HEK293 (cell line): ENCODE data around the gene UST.

Experiments used
- CTCF ChIA-PET: fragments of 350-600 bp; formaldehyde crosslinking; extraction: SDS; loops from one replicate; lab custom pipeline; 2021; ENCODE audit warnings: antibody characterized with exemption; lab: Yijun Ruan, JAX
- POLR2A ChIA-PET: fragments of 300-600 bp; formaldehyde crosslinking; extraction: SDS; loops from one replicate; lab custom pipeline; 2020; ENCODE audit warnings: antibody characterized with exemption, inconsistent platforms; lab: Yijun Ruan, JAX
- H3K27ac ChIP-seq: fragments of 200-500 bp; sonication (Bioruptor generic); 2 replicates; pipeline ENCODE4 v1.5.1; 2014; ENCODE audit warnings: low read depth, low read length, control low read depth, inconsistent platforms; ENCODE audit errors: extremely low read depth
- H3K36me3 ChIP-seq, 2 experiments: fragments of 200-500 bp in 1 of 2; sonication (Bioruptor generic) in 1 of 2; 1 replicate in 1 of 2; 2 replicates in 1 of 2; pipeline ENCODE4 v1.5.1; 2014 to 2017; ENCODE audit warnings: inconsistent platforms in 2 of 2, low read length in 2 of 2; ENCODE audit not compliant: control insufficient read depth in 2 of 2, insufficient read depth in 1 of 2
- H3K4me1 ChIP-seq: fragments of 200-500 bp; sonication (Bioruptor generic); 2 replicates; pipeline ENCODE4 v1.5.1; 2014; ENCODE audit warnings: mild to moderate bottlenecking, low read length, inconsistent platforms; ENCODE audit not compliant: control insufficient read depth, insufficient read depth
- H3K4me3 ChIP-seq: 2 replicates; pipeline ENCODE4 v1.5.1; 2011; ENCODE audit warnings: low read depth, mild to moderate bottlenecking, control low read depth, low read length, moderate library complexity
- H3K9me3 ChIP-seq: fragments of 200-500 bp; sonication (Bioruptor generic); 2 replicates; pipeline ENCODE4 v1.5.1; 2014; ENCODE audit warnings: low read depth, low read length, inconsistent platforms; ENCODE audit not compliant: control insufficient read depth, insufficient read depth
- HOXA7 ChIP-seq: sonication (generic); formaldehyde crosslinking; IDR thresholded peaks from 2 replicates; pipeline ENCODE4 v1.8.1; 2022; ENCODE audit warnings: missing genetic modification reagents, borderline replicate concordance
- IKZF3 ChIP-seq: fragments of 450-650 bp; IDR thresholded peaks from 2 replicates; pipeline ENCODE4 v1.5.0; 2018; ENCODE audit warnings: missing biosample characterization, mild to moderate bottlenecking, missing genetic modification characterization, moderate library complexity
- OSR2 ChIP-seq: fragments of 450-650 bp; formaldehyde crosslinking; IDR thresholded peaks from 2 replicates; pipeline ENCODE4 v1.5.1; 2016; ENCODE audit warnings: missing biosample characterization, missing genetic modification characterization
- PRDM1 ChIP-seq: fragments of 450-650 bp; formaldehyde crosslinking; IDR thresholded peaks from 2 replicates; pipeline ENCODE4; 2016; ENCODE audit warnings: missing biosample characterization, missing genetic modification characterization
- SP7 ChIP-seq: fragments of 450-650 bp; formaldehyde crosslinking; IDR thresholded peaks from 2 replicates; pipeline ENCODE4 v1.5.1; 2016; ENCODE audit warnings: missing biosample characterization, missing genetic modification characterization
- TRIM28 ChIP-seq: IDR thresholded peaks from 2 replicates; pipeline ENCODE4 v1.6.1; 2011; ENCODE audit warnings: low read length, control low read depth, borderline replicate concordance
- ZBTB17 ChIP-seq: fragments of 450-650 bp; formaldehyde crosslinking; IDR thresholded peaks from 2 replicates; pipeline ENCODE4 v1.5.1; 2016; ENCODE audit warnings: missing biosample characterization, missing genetic modification characterization
- ZIC2 ChIP-seq: fragments of 450-650 bp; formaldehyde crosslinking; IDR thresholded peaks from 2 replicates; pipeline ENCODE4 v1.5.1; 2016; ENCODE audit warnings: missing biosample characterization, missing genetic modification characterization
- ZNF121 ChIP-seq: fragments of 450-650 bp; formaldehyde crosslinking; IDR thresholded peaks from 2 replicates; pipeline ENCODE4 v1.5.1; 2016; ENCODE audit warnings: missing biosample characterization, missing genetic modification characterization
- ZNF132 ChIP-seq: fragments of 450-650 bp; formaldehyde crosslinking; IDR thresholded peaks from 2 replicates; pipeline ENCODE4 v1.5.1; 2017; ENCODE audit warnings: missing biosample characterization, missing genetic modification characterization, borderline replicate concordance
- ZNF416 ChIP-seq: fragments of 450-650 bp; formaldehyde crosslinking; IDR thresholded peaks from 2 replicates; pipeline ENCODE4 v1.5.1; 2016; ENCODE audit warnings: missing biosample characterization, missing genetic modification characterization
- ZNF510 ChIP-seq: fragments of 450-650 bp; formaldehyde crosslinking; IDR thresholded peaks from 2 replicates; pipeline ENCODE4 v1.5.1; 2018; ENCODE audit warnings: mild to moderate bottlenecking, missing genetic modification characterization, missing biosample characterization; ENCODE audit not compliant: insufficient replicate concordance
- ZNF548 ChIP-seq: fragments of 450-650 bp; formaldehyde crosslinking; IDR thresholded peaks from 2 replicates; pipeline ENCODE4 v1.5.1; 2016; ENCODE audit warnings: missing biosample characterization, missing genetic modification characterization
- ZNF561 ChIP-seq: fragments of 450-650 bp; IDR thresholded peaks from 2 replicates; pipeline ENCODE4 v1.5.1; 2018; ENCODE audit warnings: missing biosample characterization, missing genetic modification characterization, borderline replicate concordance
- ZNF629 ChIP-seq: fragments of 450-650 bp; formaldehyde crosslinking; IDR thresholded peaks from 2 replicates; pipeline ENCODE4 v1.5.1; 2017; ENCODE audit warnings: missing biosample characterization, missing genetic modification characterization
- ZNF660 ChIP-seq: fragments of 450-650 bp; IDR thresholded peaks from 2 replicates; pipeline ENCODE4 v1.5.1; 2018; ENCODE audit warnings: missing biosample characterization, mild to moderate bottlenecking, missing genetic modification characterization
- ZNF843 ChIP-seq: fragments of 450-650 bp; formaldehyde crosslinking; IDR thresholded peaks from 2 replicates; pipeline ENCODE4 v1.5.1; 2016; ENCODE audit warnings: missing biosample characterization, missing genetic modification characterization
- TF ChIP-seq, protein P1 (sequence below): fragments of 450-650 bp; formaldehyde crosslinking; IDR thresholded peaks from 2 replicates; pipeline ENCODE4 v1.5.1; 2016; ENCODE audit warnings: missing biosample characterization, missing genetic modification characterization
- TF ChIP-seq, protein P2 (sequence below): fragments of 450-650 bp; formaldehyde crosslinking; IDR thresholded peaks from 2 replicates; pipeline ENCODE4 v1.5.1; 2016; ENCODE audit warnings: missing biosample characterization, missing genetic modification characterization, borderline replicate concordance
- TF ChIP-seq, protein P3 (sequence below): fragments of 450-650 bp; IDR thresholded peaks from 2 replicates; pipeline ENCODE4 v1.5.1; 2018; ENCODE audit warnings: missing biosample characterization, mild to moderate bottlenecking, missing genetic modification characterization
- TF ChIP-seq, protein P4 (sequence below): fragments of 450-650 bp; formaldehyde crosslinking; IDR thresholded peaks from 2 replicates; pipeline ENCODE4 v1.5.1; 2017; ENCODE audit warnings: missing biosample characterization, mild to moderate bottlenecking, missing genetic modification characterization, moderate library complexity
- TF ChIP-seq, protein P5 (sequence below): fragments of 450-650 bp; formaldehyde crosslinking; IDR thresholded peaks from 2 replicates; pipeline ENCODE4 v1.5.1; 2017; ENCODE audit warnings: missing biosample characterization, missing genetic modification characterization

UST gene

DNA sequence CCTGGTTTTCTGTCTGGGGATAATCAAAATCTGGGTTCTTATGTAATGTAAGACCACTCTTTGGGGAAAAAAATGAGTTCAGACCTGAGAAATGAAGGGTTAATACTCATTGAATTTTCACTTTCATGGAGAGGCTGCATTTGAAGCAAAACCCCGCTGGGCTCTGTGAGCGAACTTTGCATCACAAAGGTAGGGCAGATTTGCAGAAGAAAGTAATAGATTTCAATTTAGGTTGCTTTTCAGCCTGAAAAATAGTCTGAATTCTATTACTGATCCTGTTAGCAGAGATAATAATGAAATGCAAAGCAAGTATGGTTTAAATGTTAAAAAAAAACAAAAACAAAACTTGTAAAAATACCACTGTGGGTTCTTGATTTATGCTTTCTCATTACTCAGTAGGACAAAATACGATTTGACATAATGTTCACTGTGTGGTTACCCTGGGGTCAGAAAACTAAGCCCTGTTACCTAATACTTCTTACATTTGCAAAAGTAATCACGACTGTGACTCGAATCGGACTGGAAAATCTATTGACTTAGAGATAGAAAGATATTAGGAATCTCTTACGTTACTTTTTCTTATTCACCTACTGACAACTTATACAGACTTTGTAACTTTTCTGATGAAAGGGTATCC, 72.2 kb downstream of the UST start:
- TF ChIP-seq OSR2 (tag by site-specific recombination): peak; percentile 53
- peak; percentile 62 for TF ChIP-seq PRDM1 (tag by site-specific recombination)
- peak; percentile 45; the same call in 1 of the 2 replicates for TF ChIP-seq ZNF561
- no peak for TF ChIP-seq HOXA7
- no peak for TF ChIP-seq ZNF548 (tag by site-specific recombination)
- TF ChIP-seq, protein P1, sequence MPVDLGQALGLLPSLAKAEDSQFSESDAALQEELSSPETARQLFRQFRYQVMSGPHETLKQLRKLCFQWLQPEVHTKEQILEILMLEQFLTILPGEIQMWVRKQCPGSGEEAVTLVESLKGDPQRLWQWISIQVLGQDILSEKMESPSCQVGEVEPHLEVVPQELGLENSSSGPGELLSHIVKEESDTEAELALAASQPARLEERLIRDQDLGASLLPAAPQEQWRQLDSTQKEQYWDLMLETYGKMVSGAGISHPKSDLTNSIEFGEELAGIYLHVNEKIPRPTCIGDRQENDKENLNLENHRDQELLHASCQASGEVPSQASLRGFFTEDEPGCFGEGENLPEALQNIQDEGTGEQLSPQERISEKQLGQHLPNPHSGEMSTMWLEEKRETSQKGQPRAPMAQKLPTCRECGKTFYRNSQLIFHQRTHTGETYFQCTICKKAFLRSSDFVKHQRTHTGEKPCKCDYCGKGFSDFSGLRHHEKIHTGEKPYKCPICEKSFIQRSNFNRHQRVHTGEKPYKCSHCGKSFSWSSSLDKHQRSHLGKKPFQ: 0 out of 2 replicates have a peak, but pooled peaks have one; percentile 14
- peak; percentile 90 for TF ChIP-seq ZNF660 (tag by site-specific recombination)
- TF ChIP-seq ZNF843: peak; percentile 66; the same call in 1 of the 2 replicates
- peak; percentile 47 for TF ChIP-seq ZBTB17 (tag by site-specific recombination)
- TF ChIP-seq TRIM28: peak; percentile 36; the same call in 1 of the 2 replicates
- TF ChIP-seq, protein P2, sequence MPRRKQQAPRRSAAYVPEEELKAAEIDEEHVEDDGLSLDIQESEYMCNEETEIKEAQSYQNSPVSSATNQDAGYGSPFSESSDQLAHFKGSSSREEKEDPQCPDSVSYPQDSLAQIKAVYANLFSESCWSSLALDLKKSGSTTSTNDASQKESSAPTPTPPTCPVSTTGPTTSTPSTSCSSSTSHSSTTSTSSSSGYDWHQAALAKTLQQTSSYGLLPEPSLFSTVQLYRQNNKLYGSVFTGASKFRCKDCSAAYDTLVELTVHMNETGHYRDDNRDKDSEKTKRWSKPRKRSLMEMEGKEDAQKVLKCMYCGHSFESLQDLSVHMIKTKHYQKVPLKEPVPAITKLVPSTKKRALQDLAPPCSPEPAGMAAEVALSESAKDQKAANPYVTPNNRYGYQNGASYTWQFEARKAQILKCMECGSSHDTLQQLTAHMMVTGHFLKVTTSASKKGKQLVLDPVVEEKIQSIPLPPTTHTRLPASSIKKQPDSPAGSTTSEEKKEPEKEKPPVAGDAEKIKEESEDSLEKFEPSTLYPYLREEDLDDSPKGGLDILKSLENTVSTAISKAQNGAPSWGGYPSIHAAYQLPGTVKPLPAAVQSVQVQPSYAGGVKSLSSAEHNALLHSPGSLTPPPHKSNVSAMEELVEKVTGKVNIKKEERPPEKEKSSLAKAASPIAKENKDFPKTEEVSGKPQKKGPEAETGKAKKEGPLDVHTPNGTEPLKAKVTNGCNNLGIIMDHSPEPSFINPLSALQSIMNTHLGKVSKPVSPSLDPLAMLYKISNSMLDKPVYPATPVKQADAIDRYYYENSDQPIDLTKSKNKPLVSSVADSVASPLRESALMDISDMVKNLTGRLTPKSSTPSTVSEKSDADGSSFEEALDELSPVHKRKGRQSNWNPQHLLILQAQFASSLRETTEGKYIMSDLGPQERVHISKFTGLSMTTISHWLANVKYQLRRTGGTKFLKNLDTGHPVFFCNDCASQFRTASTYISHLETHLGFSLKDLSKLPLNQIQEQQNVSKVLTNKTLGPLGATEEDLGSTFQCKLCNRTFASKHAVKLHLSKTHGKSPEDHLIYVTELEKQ: peak; percentile 38; the same call in 1 of the 2 replicates
- TF ChIP-seq ZNF416 (tag by site-specific recombination): no peak
- TF ChIP-seq, protein P3, sequence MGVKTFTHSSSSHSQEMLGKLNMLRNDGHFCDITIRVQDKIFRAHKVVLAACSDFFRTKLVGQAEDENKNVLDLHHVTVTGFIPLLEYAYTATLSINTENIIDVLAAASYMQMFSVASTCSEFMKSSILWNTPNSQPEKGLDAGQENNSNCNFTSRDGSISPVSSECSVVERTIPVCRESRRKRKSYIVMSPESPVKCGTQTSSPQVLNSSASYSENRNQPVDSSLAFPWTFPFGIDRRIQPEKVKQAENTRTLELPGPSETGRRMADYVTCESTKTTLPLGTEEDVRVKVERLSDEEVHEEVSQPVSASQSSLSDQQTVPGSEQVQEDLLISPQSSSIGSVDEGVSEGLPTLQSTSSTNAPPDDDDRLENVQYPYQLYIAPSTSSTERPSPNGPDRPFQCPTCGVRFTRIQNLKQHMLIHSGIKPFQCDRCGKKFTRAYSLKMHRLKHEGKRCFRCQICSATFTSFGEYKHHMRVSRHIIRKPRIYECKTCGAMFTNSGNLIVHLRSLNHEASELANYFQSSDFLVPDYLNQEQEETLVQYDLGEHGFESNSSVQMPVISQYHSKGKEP (tag by site-specific recombination): peak; percentile 29; the same call in 1 of the 2 replicates
- TF ChIP-seq, protein P4, sequence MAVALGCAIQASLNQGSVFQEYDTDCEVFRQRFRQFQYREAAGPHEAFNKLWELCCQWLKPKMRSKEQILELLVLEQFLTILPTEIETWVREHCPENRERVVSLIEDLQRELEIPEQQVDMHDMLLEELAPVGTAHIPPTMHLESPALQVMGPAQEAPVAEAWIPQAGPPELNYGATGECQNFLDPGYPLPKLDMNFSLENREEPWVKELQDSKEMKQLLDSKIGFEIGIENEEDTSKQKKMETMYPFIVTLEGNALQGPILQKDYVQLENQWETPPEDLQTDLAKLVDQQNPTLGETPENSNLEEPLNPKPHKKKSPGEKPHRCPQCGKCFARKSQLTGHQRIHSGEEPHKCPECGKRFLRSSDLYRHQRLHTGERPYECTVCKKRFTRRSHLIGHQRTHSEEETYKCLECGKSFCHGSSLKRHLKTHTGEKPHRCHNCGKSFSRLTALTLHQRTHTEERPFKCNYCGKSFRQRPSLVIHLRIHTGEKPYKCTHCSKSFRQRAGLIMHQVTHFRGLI: no peak
- no peak for TF ChIP-seq SP7 (tag by site-specific recombination)
- TF ChIP-seq ZIC2: peak; percentile 28; the same call in 1 of the 2 replicates
- TF ChIP-seq, protein P5, sequence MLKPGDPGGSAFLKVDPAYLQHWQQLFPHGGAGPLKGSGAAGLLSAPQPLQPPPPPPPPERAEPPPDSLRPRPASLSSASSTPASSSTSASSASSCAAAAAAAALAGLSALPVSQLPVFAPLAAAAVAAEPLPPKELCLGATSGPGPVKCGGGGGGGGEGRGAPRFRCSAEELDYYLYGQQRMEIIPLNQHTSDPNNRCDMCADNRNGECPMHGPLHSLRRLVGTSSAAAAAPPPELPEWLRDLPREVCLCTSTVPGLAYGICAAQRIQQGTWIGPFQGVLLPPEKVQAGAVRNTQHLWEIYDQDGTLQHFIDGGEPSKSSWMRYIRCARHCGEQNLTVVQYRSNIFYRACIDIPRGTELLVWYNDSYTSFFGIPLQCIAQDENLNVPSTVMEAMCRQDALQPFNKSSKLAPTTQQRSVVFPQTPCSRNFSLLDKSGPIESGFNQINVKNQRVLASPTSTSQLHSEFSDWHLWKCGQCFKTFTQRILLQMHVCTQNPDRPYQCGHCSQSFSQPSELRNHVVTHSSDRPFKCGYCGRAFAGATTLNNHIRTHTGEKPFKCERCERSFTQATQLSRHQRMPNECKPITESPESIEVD: peak; percentile 94
- TF ChIP-seq ZNF121 (tag by site-specific recombination): no peak
- TF ChIP-seq ZNF629: 0 out of 2 replicates have a peak, but pooled peaks have one; percentile 21
- TF ChIP-seq IKZF3 (tag by site-specific recombination): peak; percentile 63; the same call in 1 of the 2 replicates
- no peak for TF ChIP-seq ZNF510 (tag by site-specific recombination)
- no peak for TF ChIP-seq ZNF132 (tag by site-specific recombination)
- POLR2A ChIA-PET: no interaction called here
- CTCF ChIA-PET: no interaction called here
- H3K36me3 ChIP-seq: no peaks in the 10 kb centered on the region
- no peak overlapping the region for H3K4me3 ChIP-seq
- peaks cover 32% of the 10 kb centered on the region for H3K4me1 ChIP-seq
- 0 out of 2 replicates have a peak overlapping the region, but pooled peaks have one; percentile 12 for H3K27ac ChIP-seq
- H3K9me3 ChIP-seq: no peaks in the 10 kb centered on the region
